ENCODE results near the gene RHOBTB3.

DNA sequence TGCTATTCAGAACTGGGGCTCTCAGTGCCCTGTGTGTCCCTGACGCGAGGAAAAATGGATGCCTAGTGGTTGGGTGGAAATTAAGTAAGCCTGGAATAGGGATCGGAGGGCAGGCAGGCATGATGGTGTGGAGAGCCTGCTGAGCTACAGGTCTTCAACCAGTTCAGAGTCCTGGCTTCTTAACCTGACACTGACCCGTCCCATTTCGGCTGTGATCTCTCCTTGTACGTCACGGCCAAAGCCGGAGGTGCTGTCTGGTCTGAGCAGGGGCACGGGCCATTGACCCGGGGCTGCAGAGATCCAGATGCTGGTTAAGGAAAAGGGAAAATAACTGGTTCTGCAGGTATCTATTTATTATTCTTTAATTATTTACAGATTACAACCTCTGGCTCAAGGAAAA lies 27.9 kb downstream of the RHOBTB3 start:
- no peak for TF ChIP-seq POLR2AphosphoS5 (IDR thresholded peaks at IDR 0.05)
- TF ChIP-seq, protein P1, sequence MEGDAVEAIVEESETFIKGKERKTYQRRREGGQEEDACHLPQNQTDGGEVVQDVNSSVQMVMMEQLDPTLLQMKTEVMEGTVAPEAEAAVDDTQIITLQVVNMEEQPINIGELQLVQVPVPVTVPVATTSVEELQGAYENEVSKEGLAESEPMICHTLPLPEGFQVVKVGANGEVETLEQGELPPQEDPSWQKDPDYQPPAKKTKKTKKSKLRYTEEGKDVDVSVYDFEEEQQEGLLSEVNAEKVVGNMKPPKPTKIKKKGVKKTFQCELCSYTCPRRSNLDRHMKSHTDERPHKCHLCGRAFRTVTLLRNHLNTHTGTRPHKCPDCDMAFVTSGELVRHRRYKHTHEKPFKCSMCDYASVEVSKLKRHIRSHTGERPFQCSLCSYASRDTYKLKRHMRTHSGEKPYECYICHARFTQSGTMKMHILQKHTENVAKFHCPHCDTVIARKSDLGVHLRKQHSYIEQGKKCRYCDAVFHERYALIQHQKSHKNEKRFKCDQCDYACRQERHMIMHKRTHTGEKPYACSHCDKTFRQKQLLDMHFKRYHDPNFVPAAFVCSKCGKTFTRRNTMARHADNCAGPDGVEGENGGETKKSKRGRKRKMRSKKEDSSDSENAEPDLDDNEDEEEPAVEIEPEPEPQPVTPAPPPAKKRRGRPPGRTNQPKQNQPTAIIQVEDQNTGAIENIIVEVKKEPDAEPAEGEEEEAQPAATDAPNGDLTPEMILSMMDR (IDR thresholded peaks at IDR 0.05), result no peak
- TF ChIP-seq POLR2A (IDR thresholded peaks at IDR 0.05), result no peak
